Astrocyte of the spinal cord (primary cell): Measurements from ENCODE around the gene LEKR1.

Experiments
- DNase-seq: peaks from one replicate; pipeline ENCODE4 v3.0.0; 2011; ENCODE audit warnings: low read depth, low spot score
- H3K4me3 ChIP-seq: 2 replicates; pipeline ENCODE4 v1.5.1; 2011; ENCODE audit warnings: low read depth, mild to moderate bottlenecking, low read length, moderate library complexity
- CTCF ChIP-seq: IDR thresholded peaks from 2 replicates; pipeline ENCODE4 v1.5.1; 2012; ENCODE audit warnings: low read depth, mild to moderate bottlenecking, low read length, inconsistent platforms
- in situ Hi-C: cut with HindIII; loops from 2 replicates; pipeline ENCODE4 v1.10.0; 2017; ENCODE audit warnings: low sequenced_read_pairs

LEKR1 gene

GRCh38 chr3:157027861-157028745 is 201.9 kb downstream of the LEKR1 start:
- DNase-seq, result no peak
- TF ChIP-seq CTCF, result no peak
- no peak overlapping the region for H3K4me3 ChIP-seq
- in situ Hi-C loops, result no loop called here

- in situ Hi-C loops, result no loop called here
- H3K4me3 ChIP-seq, result no peak overlapping the region
- DNase-seq, result no peak
Observed at GRCh38 chr3:157029365-157029790, 203.2 kb downstream of the LEKR1 start.

GRCh38 chr3:157030712-157031111 is 204.6 kb downstream of the LEKR1 start:
- in situ Hi-C loops, result no loop called here
- no peak for TF ChIP-seq CTCF
- H3K4me3 ChIP-seq, result no peak overlapping the region
- no peak for DNase-seq

More at GRCh38 chr3:157029365-157029790, 203.2 kb downstream of the LEKR1 start:
- no peak for TF ChIP-seq CTCF

- no peak for TF ChIP-seq CTCF
- in situ Hi-C loops, result no loop called here
- no peak overlapping the region for H3K4me3 ChIP-seq
- DNase-seq, result no peak
Observed at GRCh38 chr3:157033001-157033400, 206.8 kb downstream of the LEKR1 start.

- H3K4me3 ChIP-seq, result no peak overlapping the region
- DNase-seq, result no peak
- no peak for TF ChIP-seq CTCF
- in situ Hi-C loops, result no loop called here
Observed at GRCh38 chr3:157040456-157040855, 214.3 kb downstream of the LEKR1 start.

GRCh38 chr3:157042226-157042625 is 216.1 kb downstream of the LEKR1 start:
- no peak for DNase-seq
- TF ChIP-seq CTCF, result no peak
- H3K4me3 ChIP-seq, result no peak overlapping the region
- in situ Hi-C loops, result no loop called here
